GM18867 (cell line): ENCODE results near the gene GPATCH2L.
A peak's percentile ranks its signal among the peaks of the same experiment; 100 is the strongest.

Experiments used
- ATAC-seq: cut with Tn5 transposase; IDR thresholded peaks from one replicate; pipeline ENCODE4 v1.9.1; 2021; ENCODE audit warnings: mild to moderate bottlenecking, moderate library complexity; ENCODE audit not compliant: unreplicated experiment

The GPATCH2L gene

GRCh38 chr14:76195003-76195402 is 43.3 kb downstream of the GPATCH2L start:
- no peak for ATAC-seq

GRCh38 chr14:76196980-76197695 is 45.4 kb downstream of the GPATCH2L start:
- no peak for ATAC-seq

- no peak for ATAC-seq
Measured at GRCh38 chr14:76201162-76201561, 49.4 kb downstream of the GPATCH2L start.

GRCh38 chr14:76203086-76204001 is 51.6 kb downstream of the GPATCH2L start:
- peak; percentile 55 for ATAC-seq

GRCh38 chr14:76204461-76205230 is 52.9 kb downstream of the GPATCH2L start:
- no peak for ATAC-seq

GRCh38 chr14:76205708-76206107 is 54.0 kb downstream of the GPATCH2L start:
- no peak for ATAC-seq

- ATAC-seq, result no peak
Measured at GRCh38 chr14:76208340-76208739, 56.6 kb downstream of the GPATCH2L start.

- ATAC-seq, result no peak
Measured at GRCh38 chr14:76212242-76212641, 60.5 kb downstream of the GPATCH2L start.

GRCh38 chr14:76217179-76217578 is 65.5 kb downstream of the GPATCH2L start:
- no peak for ATAC-seq

- no peak for ATAC-seq
Measured at GRCh38 chr14:76218662-76219061, 66.9 kb downstream of the GPATCH2L start.

GRCh38 chr14:76219873-76220272 is 68.2 kb downstream of the GPATCH2L start:
- ATAC-seq, result no peak

GRCh38 chr14:76227450-76228050 is 75.8 kb downstream of the GPATCH2L start:
- no peak for ATAC-seq

- no peak for ATAC-seq
Measured at GRCh38 chr14:76228138-76228537, 76.4 kb downstream of the GPATCH2L start.

GRCh38 chr14:76232800-76233199 is 81.1 kb downstream of the GPATCH2L start:
- ATAC-seq, result no peak

GRCh38 chr14:76235628-76236027 is 83.9 kb downstream of the GPATCH2L start:
- no peak for ATAC-seq

GRCh38 chr14:76236172-76237130 is 84.7 kb downstream of the GPATCH2L start:
- peak; percentile 63 for ATAC-seq

- ATAC-seq, result no peak
Measured at GRCh38 chr14:76237349-76237990, 85.7 kb downstream of the GPATCH2L start.

- no peak for ATAC-seq
Measured at GRCh38 chr14:76245097-76245496, 93.4 kb downstream of the GPATCH2L start.

- no peak for ATAC-seq
Measured at GRCh38 chr14:76250302-76250701, 98.6 kb downstream of the GPATCH2L start.
